GM18511 (cell line): ENCODE measurements around the gene SELENOO.

Source experiments
- ATAC-seq: cut with Tn5 transposase; IDR thresholded peaks from one replicate; pipeline ENCODE4 v1.9.1; 2021; ENCODE audit warnings: mild to moderate bottlenecking, moderate library complexity; ENCODE audit not compliant: unreplicated experiment

The SELENOO gene

GRCh38 chr22:50232481-50233151, 31.8 kb downstream of the SELENOO start:
- ATAC-seq: no peak

GRCh38 chr22:50233223-50233622, 32.4 kb downstream of the SELENOO start:
- no peak for ATAC-seq

- ATAC-seq: no peak
Observed at GRCh38 chr22:50236731-50237409, 36.1 kb downstream of the SELENOO start.

GRCh38 chr22:50238755-50239154, 37.9 kb downstream of the SELENOO start:
- no peak for ATAC-seq

DNA sequence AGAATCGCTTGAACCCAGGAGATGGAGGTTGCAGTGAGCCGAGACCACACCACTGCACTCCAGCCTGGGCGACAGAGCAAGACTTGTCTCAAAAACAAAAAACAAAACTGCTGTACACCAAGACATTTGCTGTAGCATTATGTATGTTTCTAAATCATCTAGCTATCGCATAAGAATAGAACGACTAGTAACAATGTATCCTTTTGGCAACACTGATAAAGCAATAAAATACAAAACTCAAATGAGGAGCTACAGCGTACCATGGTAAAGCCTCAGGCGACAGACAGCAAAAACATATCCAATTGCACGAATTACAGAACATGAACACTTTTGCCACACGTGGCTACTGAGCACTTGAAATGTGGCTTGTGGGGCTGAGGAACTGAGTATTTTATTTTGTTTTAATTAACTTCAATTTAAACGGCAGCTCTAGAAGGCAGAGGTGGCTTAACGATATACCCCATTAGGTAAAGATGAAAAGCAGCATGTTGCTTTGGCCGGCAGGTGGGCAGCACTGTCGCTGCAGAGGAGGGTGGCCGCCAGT, 41.7 kb downstream of the SELENOO start:
- ATAC-seq: no peak

GRCh38 chr22:50243685-50244419, 43.0 kb downstream of the SELENOO start:
- no peak for ATAC-seq

GRCh38 chr22:50244420-50245213, 43.8 kb downstream of the SELENOO start, which contains the start of gene TUBGCP6:
TSS of gene TUBGCP6 (minus strand) at chr22:50245023. CDS start at chr22:50244459, 564 bp downstream.
- ATAC-seq: peak; percentile 84

DNA sequence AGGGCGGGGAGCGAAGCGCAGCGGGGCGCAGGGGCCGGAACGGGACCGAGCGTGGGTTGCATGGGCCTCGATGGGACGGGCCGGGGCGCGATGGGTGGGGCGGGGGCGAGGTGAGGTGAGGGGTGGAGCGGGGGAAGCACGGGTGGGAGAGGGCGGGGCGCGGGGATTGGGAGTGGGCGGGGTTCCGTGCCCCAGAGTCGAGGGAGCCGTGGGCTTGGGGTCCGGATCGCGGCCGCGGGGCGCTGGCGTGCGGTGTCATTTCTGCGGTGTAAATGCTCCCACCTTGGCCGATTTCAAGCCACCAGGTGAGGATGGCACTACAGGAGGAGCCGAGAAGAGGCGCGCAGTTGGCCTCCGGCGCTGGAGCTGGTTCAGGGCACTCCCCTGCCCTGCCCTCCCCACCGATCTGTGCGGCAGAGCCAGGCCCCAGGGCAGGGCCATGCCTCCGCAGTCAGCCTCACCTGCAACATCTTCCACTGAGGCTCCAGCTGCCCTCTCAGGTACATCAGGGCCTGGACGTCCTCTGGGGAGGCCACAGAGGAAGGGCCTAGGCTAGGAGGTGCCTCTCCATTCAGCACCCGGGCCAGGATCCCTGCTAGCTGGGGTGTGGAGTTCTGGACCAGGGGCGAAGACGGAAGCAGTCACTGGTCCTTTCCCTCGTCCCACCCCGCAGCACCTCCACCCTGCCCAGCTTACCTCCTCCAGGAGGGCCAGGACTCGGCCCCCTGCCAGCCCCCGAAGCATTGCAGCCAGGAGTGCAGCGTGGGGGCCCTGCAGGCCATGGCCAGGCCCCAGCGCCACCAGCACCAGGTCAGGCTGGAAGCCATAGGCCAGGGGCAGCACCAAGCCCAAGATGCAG, 44.6 kb downstream of the SELENOO start:
- peak; percentile 6 for ATAC-seq

DNA sequence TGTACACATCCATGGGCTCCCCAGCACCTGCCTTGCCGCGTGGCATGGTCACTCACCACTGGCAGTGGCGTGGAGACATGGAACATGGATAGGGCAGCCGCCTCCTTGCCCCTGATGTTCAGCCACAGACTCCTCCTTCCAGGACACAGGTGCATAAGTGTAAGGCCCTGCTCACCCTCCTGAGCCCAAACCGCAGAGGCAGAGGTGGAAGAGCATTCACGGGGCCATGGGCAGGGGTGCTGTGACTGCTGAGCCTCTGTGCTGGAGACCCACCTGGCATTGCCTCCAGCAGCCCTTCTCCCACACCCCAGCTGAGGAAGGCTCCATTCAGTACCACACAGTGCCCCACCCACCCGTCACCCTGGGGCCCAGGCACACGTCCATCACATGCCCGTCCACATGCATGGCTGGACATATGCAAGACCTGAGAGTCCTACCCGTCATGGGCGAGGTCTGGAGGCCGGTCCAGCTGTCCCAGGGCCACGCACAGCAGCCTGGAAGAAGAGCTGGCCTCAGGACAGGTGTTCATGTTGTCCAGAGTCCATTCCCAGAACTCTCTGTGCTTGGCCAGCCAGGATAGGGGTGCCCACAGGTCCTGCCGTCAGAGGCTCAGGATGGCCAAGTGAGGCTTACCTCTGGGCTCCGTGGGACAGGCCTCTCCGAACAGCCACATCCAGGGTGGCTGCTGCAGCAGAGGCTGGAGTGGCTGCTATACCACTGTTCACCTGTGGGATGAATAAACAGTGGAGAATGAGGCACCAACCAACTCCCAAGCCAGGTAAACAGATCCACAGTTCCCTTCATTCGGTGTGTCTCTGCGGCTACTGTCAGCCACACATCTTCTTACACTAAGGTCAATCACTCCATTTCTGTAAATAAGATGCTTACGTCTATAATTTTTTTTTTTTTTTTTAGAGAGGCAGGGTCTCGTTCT, 45.7 kb downstream of the SELENOO start:
- ATAC-seq: no peak

- no peak for ATAC-seq
Observed at GRCh38 chr22:50247748-50248147, 46.9 kb downstream of the SELENOO start.

DNA sequence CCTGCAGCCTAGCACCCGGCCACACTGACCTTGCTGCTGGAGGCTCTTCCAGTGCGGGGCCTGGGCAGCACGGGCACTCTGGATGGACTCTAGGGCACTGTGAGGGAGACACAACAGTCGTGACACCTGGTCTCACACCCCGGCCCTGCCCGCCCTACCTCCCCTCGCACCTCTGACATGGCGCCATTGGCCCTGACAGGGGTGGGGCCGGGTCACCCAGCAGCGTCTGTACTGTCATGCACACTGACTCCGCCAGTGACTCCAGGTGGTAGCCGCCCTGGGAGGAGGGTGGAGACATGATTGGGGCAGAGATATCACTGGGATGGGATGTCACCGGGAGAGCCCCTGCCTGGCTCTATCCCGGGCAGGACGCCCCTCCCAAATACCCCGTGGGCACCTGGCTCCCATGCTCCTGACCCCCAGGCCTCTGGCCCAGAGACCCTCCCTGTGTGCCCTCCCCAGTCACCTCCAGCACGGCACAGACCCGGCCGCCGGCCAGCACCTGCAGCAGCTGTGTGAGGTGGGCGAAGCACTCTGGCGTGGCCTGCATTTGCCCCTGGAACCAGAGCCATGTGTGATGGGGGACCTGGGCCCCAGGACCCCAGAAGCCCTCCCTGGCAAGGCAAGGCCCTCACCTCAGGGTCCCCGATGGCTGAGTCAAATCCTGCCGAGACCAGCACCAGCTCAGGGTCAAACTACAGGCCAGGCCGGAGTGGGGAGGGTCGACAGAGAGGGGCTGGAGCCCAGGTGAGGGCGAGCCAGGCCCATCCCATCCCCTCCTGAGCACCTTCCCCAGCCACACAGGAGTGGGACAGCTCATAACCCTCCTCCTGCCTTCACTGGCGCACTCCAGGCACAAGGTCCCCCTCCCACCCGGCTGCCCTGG, 47.6 kb downstream of the SELENOO start:
- ATAC-seq: no peak

- ATAC-seq: no peak
Observed at GRCh38 chr22:50249341-50250248, 48.8 kb downstream of the SELENOO start.

- ATAC-seq: no peak
Observed at GRCh38 chr22:50250249-50250554, 49.4 kb downstream of the SELENOO start.

GRCh38 chr22:50250555-50251476, 50.0 kb downstream of the SELENOO start, which contains the start of gene HDAC10:
TSS of gene HDAC10 (minus strand) at chr22:50251265. CDS start at chr22:50251032, 233 bp downstream.
- peak; percentile 69 for ATAC-seq

GRCh38 chr22:50251477-50252081, 50.8 kb downstream of the SELENOO start:
- no peak for ATAC-seq
